HEK293 (cell line): ENCODE data around the gene NKD2.
A peak's percentile ranks its signal among the peaks of the same experiment; 100 is the strongest.

Source experiments
- CTCF ChIA-PET: fragments of 350-600 bp; formaldehyde crosslinking; extraction: SDS; loops from one replicate; lab custom pipeline; 2021; ENCODE audit warnings: antibody characterized with exemption; lab: Yijun Ruan, JAX
- POLR2A ChIA-PET: fragments of 300-600 bp; formaldehyde crosslinking; extraction: SDS; loops from one replicate; lab custom pipeline; 2020; ENCODE audit warnings: antibody characterized with exemption, inconsistent platforms; lab: Yijun Ruan, JAX
- H3K27ac ChIP-seq: fragments of 200-500 bp; sonication (Bioruptor generic); 2 replicates; pipeline ENCODE4 v1.5.1; 2014; ENCODE audit warnings: low read depth, low read length, control low read depth, inconsistent platforms; ENCODE audit errors: extremely low read depth
- H3K36me3 ChIP-seq, 2 experiments: fragments of 200-500 bp in 1 of 2; sonication (Bioruptor generic) in 1 of 2; 1 replicate in 1 of 2; 2 replicates in 1 of 2; pipeline ENCODE4 v1.5.1; 2014 to 2017; ENCODE audit warnings: inconsistent platforms in 2 of 2, low read length in 2 of 2; ENCODE audit not compliant: control insufficient read depth in 2 of 2, insufficient read depth in 1 of 2
- H3K4me1 ChIP-seq: fragments of 200-500 bp; sonication (Bioruptor generic); 2 replicates; pipeline ENCODE4 v1.5.1; 2014; ENCODE audit warnings: mild to moderate bottlenecking, low read length, inconsistent platforms; ENCODE audit not compliant: control insufficient read depth, insufficient read depth
- H3K4me3 ChIP-seq: 2 replicates; pipeline ENCODE4 v1.5.1; 2011; ENCODE audit warnings: low read depth, mild to moderate bottlenecking, control low read depth, low read length, moderate library complexity
- H3K9me3 ChIP-seq: fragments of 200-500 bp; sonication (Bioruptor generic); 2 replicates; pipeline ENCODE4 v1.5.1; 2014; ENCODE audit warnings: low read depth, low read length, inconsistent platforms; ENCODE audit not compliant: control insufficient read depth, insufficient read depth
- EGR2 ChIP-seq: fragments of 450-650 bp; formaldehyde crosslinking; IDR thresholded peaks from 2 replicates; pipeline ENCODE4 v1.5.1; 2016; ENCODE audit warnings: low read depth, missing biosample characterization, missing genetic modification characterization
- RBAK ChIP-seq: fragments of 450-650 bp; formaldehyde crosslinking; IDR thresholded peaks from 2 replicates; pipeline ENCODE4 v1.5.1; 2016; ENCODE audit warnings: missing biosample characterization, missing genetic modification characterization
- SCRT2 ChIP-seq: fragments of 450-650 bp; formaldehyde crosslinking; IDR thresholded peaks from 2 replicates; pipeline ENCODE4 v1.5.1; 2016; ENCODE audit warnings: missing biosample characterization, missing genetic modification characterization
- ZFHX2 ChIP-seq: fragments of 450-650 bp; formaldehyde crosslinking; conservative IDR thresholded peaks from 2 replicates; pipeline ENCODE4 v1.5.1; 2016; ENCODE audit warnings: missing biosample characterization, missing genetic modification characterization
- ZFP41 ChIP-seq: fragments of 450-650 bp; formaldehyde crosslinking; IDR thresholded peaks from 2 replicates; pipeline ENCODE4 v1.5.1; 2016; ENCODE audit warnings: missing biosample characterization, missing genetic modification characterization, borderline replicate concordance
- ZNF394 ChIP-seq: fragments of 450-650 bp; formaldehyde crosslinking; IDR thresholded peaks from 2 replicates; pipeline ENCODE4 v1.5.1; 2016; ENCODE audit warnings: missing biosample characterization, missing genetic modification characterization, mild to moderate bottlenecking, moderate library complexity, borderline replicate concordance
- ZNF701 ChIP-seq: fragments of 450-650 bp; formaldehyde crosslinking; IDR thresholded peaks from 2 replicates; pipeline ENCODE4 v1.5.1; 2016; ENCODE audit warnings: missing biosample characterization, missing genetic modification characterization
- TF ChIP-seq, protein P1 (sequence below): fragments of 450-650 bp; formaldehyde crosslinking; IDR thresholded peaks from 2 replicates; pipeline ENCODE4 v1.5.1; 2016; ENCODE audit warnings: missing biosample characterization, missing genetic modification characterization, borderline replicate concordance
- TF ChIP-seq, protein P2 (sequence below): fragments of 450-650 bp; IDR thresholded peaks from 2 replicates; pipeline ENCODE4 v1.5.1; 2018; ENCODE audit warnings: missing biosample characterization, mild to moderate bottlenecking, missing genetic modification characterization

The NKD2 gene

DNA sequence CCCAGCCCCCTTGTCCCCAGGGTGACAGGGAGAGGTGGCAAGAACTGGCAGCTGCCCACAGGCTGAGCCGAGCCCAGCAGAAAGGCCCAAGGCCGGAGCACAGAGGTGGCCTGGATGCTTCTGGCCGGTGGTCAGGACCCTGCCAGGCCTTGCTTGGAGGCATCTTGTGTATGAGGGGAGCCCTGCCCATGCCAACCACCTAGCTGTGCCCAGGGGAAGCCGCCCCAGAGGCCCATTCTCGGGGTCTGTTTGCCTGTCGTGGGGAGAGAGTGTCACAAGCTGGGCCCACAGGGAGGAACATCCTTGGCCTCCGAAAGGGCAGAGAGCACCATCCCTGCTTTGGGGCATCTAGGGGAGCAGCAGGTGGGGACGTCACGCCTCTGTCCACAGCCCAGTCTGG lies 10.0 kb downstream of the NKD2 start (continued):
- TF ChIP-seq, protein P1, sequence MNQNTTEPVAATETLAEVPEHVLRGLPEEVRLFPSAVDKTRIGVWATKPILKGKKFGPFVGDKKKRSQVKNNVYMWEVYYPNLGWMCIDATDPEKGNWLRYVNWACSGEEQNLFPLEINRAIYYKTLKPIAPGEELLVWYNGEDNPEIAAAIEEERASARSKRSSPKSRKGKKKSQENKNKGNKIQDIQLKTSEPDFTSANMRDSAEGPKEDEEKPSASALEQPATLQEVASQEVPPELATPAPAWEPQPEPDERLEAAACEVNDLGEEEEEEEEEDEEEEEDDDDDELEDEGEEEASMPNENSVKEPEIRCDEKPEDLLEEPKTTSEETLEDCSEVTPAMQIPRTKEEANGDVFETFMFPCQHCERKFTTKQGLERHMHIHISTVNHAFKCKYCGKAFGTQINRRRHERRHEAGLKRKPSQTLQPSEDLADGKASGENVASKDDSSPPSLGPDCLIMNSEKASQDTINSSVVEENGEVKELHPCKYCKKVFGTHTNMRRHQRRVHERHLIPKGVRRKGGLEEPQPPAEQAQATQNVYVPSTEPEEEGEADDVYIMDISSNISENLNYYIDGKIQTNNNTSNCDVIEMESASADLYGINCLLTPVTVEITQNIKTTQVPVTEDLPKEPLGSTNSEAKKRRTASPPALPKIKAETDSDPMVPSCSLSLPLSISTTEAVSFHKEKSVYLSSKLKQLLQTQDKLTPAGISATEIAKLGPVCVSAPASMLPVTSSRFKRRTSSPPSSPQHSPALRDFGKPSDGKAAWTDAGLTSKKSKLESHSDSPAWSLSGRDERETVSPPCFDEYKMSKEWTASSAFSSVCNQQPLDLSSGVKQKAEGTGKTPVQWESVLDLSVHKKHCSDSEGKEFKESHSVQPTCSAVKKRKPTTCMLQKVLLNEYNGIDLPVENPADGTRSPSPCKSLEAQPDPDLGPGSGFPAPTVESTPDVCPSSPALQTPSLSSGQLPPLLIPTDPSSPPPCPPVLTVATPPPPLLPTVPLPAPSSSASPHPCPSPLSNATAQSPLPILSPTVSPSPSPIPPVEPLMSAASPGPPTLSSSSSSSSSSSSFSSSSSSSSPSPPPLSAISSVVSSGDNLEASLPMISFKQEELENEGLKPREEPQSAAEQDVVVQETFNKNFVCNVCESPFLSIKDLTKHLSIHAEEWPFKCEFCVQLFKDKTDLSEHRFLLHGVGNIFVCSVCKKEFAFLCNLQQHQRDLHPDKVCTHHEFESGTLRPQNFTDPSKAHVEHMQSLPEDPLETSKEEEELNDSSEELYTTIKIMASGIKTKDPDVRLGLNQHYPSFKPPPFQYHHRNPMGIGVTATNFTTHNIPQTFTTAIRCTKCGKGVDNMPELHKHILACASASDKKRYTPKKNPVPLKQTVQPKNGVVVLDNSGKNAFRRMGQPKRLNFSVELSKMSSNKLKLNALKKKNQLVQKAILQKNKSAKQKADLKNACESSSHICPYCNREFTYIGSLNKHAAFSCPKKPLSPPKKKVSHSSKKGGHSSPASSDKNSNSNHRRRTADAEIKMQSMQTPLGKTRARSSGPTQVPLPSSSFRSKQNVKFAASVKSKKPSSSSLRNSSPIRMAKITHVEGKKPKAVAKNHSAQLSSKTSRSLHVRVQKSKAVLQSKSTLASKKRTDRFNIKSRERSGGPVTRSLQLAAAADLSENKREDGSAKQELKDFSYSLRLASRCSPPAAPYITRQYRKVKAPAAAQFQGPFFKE, result no peak
- no peak for TF ChIP-seq ZNF701
- TF ChIP-seq, all 188 proteins: peak for 0

DNA sequence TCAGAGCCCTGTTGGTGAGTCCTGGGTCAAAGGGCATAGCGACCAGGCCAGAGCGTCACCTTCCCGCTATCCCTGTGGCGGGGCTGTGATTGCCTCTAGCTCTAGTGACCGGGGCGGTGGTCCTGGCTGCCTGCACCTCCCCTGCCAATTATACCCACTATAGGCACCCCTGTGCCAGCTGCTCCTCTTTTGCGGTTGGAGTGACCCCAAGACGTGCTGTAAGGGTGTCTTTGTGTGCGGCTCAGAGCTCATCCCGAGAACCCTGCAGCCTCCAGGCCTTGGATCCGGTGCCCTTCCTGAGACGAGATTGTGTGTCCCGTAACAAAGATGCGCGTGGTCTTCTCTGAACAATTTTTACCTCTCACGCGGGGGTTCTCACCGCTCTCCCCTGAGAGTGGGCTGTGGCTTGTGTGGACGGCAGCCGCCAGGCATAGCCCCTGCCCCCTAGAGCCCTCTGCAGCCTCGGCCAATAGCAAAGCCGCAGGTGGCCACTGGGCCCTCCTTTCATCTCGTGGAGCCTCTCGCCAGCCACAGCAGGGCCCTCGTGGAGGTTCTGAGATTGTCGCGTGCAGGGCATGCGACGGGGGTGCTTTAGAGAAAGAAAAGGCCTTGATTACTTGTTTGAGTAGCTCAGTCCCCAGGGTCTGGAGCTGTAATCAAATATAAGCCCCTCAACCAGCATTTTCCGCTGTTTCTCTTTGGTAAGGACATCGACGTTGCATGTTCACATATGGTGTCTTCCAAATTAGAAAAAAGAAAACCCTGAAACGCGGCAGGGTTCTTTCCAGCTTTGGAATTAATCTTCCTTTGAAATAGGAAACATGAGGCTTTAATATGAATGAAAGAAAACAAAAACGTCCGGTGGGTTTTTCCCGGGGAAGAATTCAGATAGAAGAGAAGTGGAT lies 10.7 kb downstream of the NKD2 start:
- ChIA-PET POLR2A (no interaction called here), CTCF (interaction anchor here (0.7 to 4.6 kb wide), 6 partner anchors 10 to 493 kb away, joined by 3 to 51 read pairs (median 4); partner anchors contain the start of gene NKD2)
- Histone ChIP-seq H3K4me3 (no peak overlapping the region), H3K36me3 (peaks cover 0 to 15% of the 10 kb centered on the region in 2 experiments; a peak in 1 of 3 replicates), H3K27ac (no peak overlapping the region), H3K4me1 (no peaks in the 10 kb centered on the region), H3K9me3 (no peaks in the 10 kb centered on the region)
- TF ChIP-seq ZFP41 (tag by site-specific recombination) (no peak), RBAK (tag by site-specific recombination) (no peak)
- TF ChIP-seq, protein P2, sequence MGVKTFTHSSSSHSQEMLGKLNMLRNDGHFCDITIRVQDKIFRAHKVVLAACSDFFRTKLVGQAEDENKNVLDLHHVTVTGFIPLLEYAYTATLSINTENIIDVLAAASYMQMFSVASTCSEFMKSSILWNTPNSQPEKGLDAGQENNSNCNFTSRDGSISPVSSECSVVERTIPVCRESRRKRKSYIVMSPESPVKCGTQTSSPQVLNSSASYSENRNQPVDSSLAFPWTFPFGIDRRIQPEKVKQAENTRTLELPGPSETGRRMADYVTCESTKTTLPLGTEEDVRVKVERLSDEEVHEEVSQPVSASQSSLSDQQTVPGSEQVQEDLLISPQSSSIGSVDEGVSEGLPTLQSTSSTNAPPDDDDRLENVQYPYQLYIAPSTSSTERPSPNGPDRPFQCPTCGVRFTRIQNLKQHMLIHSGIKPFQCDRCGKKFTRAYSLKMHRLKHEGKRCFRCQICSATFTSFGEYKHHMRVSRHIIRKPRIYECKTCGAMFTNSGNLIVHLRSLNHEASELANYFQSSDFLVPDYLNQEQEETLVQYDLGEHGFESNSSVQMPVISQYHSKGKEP, result 0 out of 2 replicates have a peak, but pooled peaks have one; percentile 56

DNA sequence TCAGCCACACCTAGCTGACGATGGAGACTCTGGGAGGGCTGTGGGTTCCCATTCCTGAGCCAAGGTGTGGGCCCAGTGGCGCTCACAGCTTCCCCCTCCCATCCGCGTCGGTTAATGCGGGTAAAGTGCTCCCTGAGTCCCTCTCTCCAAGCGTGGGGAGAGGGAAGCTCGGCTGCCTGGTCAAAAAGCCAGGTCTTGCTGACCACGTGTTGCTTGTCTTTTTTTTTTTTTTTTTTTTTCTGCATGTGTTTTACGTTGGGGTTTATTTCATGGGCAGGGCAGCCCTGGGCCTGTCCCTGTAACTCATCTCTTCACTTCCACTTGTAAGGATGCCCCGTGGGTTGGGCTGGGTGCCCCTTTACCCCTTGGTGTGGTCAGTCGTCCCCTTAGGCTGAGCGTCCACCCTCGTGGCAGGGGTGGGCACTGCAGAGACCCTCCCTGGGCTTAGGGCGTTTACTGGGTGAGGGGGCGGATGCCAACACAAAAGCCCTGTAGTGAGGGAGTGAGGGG lies 11.9 kb downstream of the NKD2 start:
- Histone ChIP-seq H3K4me3 (no peak overlapping the region), H3K4me1 (no peaks in the 10 kb centered on the region), H3K36me3 (peaks cover 0 to 6% of the 10 kb centered on the region in 2 experiments; a peak in 1 of 3 replicates), H3K9me3 (no peaks in the 10 kb centered on the region), H3K27ac (no peak overlapping the region)
- TF ChIP-seq SCRT2 (tag by site-specific recombination) (peak; percentile 69), ZNF394 (tag by site-specific recombination) (no peak), EGR2 (tag by site-specific recombination) (peak; percentile 36; the same call in 1 of the 2 replicates), ZFHX2 (peak; percentile 79)
- ChIA-PET POLR2A (interaction anchor here (0.8 kb wide), 1 partner anchor 12 kb away, joined by 3 read pairs; no protein-coding TSS in a partner anchor), CTCF (interaction anchor here (0.7 to 4.6 kb wide), 5 partner anchors 12 to 361 kb away, joined by 3 to 51 read pairs (median 4); partner anchors contain the start of gene NKD2)
